HAP-1 (cell line): ENCODE data around the gene ATP6V0B.

Experiments used
- DNase-seq, 2 experiments: peaks; one replicate each; pipeline ENCODE4 v3.0.0-alpha.2; 2016 to 2020; ENCODE audit warnings: low spot score in 2 of 2
- H3K27me3 ChIP-seq: fragments of 250-450 bp; sonication (Bioruptor Pico); 2 replicates; pipeline ENCODE4 v1.5.1; 2020; ENCODE audit warnings: low read depth, mild to moderate bottlenecking, moderate library complexity
- H3K36me3 ChIP-seq: fragments of 250-450 bp; sonication (Bioruptor Pico); replicated peaks from 2 replicates; pipeline ENCODE4 v1.5.1; 2020; ENCODE audit warnings: mild to moderate bottlenecking
- H3K4me1 ChIP-seq: fragments of 250-450 bp; sonication (Bioruptor Pico); 2 replicates; pipeline ENCODE4 v1.5.1; 2020; ENCODE audit warnings: mild to moderate bottlenecking
- H3K4me3 ChIP-seq: fragments of 250-450 bp; sonication (Bioruptor Pico); 2 replicates; pipeline ENCODE4 v1.5.1; 2020; ENCODE audit warnings: mild to moderate bottlenecking, moderate library complexity
- H3K9me3 ChIP-seq: fragments of 250-450 bp; sonication (Bioruptor Pico); 2 replicates; pipeline ENCODE4 v1.5.1; 2020; ENCODE audit warnings: mild to moderate bottlenecking, moderate library complexity
- in situ Hi-C: fragments of 300-500 bp; cut with MboI; formaldehyde crosslinking; loops from 3 replicates; pipeline ENCODE4 v1.14.3; 2020; ENCODE audit warnings: low sequenced_read_pairs, inconsistent platforms, mixed read lengths

Gene ATP6V0B

GRCh38 chr1:43987159-43987902 is 12.6 kb downstream of the ATP6V0B start:
- Histone ChIP-seq H3K9me3 (no peaks in the 10 kb centered on the region), H3K4me3 (no peak overlapping the region), H3K36me3 (peaks cover 22% of the 10 kb centered on the region), H3K27me3 (no peaks in the 10 kb centered on the region), H3K4me1 (peaks cover 11% of the 10 kb centered on the region; the same call in 1 of the 2 replicates)
- in situ Hi-C loops, result no loop called here
- no peak for DNase-seq

GRCh38 chr1:43990271-43991199 is 15.8 kb downstream of the ATP6V0B start:
- DNase-seq, result peak in 1 of 2 experiments; percentile 31
- Histone ChIP-seq H3K4me3 (peak overlapping the region; percentile 56), H3K4me1 (peaks cover 11% of the 10 kb centered on the region; the same call in 1 of the 2 replicates), H3K36me3 (peaks cover 8% of the 10 kb centered on the region), H3K9me3 (no peaks in the 10 kb centered on the region), H3K27me3 (no peaks in the 10 kb centered on the region)
- in situ Hi-C loops, result no loop called here

GRCh38 chr1:43991200-43991475 is 16.4 kb downstream of the ATP6V0B start:
- in situ Hi-C loops, result no loop called here
- H3K4me3 ChIP-seq, result peak overlapping the region; percentile 56

GRCh38 chr1:43991476-43992231 is 16.9 kb downstream of the ATP6V0B start, which contains the start of gene CCDC24:
TSS of gene CCDC24 (plus strand) at chr1:43991599. CDS start at chr1:43991879, 280 bp downstream.
- H3K9me3 ChIP-seq, result no peaks in the 10 kb centered on the region
- H3K4me3 ChIP-seq, result peak within 1 kb of the TSS; percentile 56
- H3K36me3 ChIP-seq, result no peaks in the 10 kb centered on the region
- in situ Hi-C loops, result no loop called here
- no peaks in the 10 kb centered on the region for H3K27me3 ChIP-seq
- H3K4me1 ChIP-seq, result peaks cover 14% of the 10 kb centered on the region; the same call in 1 of the 2 replicates
- peak; percentile 63 to 88 for DNase-seq

More at GRCh38 chr1:43991200-43991475, 16.4 kb downstream of the ATP6V0B start:
- no peak for DNase-seq
- Histone ChIP-seq H3K36me3 (peaks cover 2% of the 10 kb centered on the region), H3K4me1 (peaks cover 11% of the 10 kb centered on the region; the same call in 1 of the 2 replicates), H3K27me3 (no peaks in the 10 kb centered on the region), H3K9me3 (no peaks in the 10 kb centered on the region)

GRCh38 chr1:43992232-43992995 is 17.7 kb downstream of the ATP6V0B start:
- in situ Hi-C loops, result no loop called here
- Histone ChIP-seq H3K4me1 (peaks cover 15% of the 10 kb centered on the region; the same call in 1 of the 2 replicates), H3K9me3 (no peaks in the 10 kb centered on the region), H3K27me3 (no peaks in the 10 kb centered on the region), H3K36me3 (no peaks in the 10 kb centered on the region), H3K4me3 (peak overlapping the region; percentile 56)
- DNase-seq, result peak in 1 of 2 experiments; percentile 13

- Histone ChIP-seq H3K4me3 (no peak overlapping the region), H3K4me1 (peaks cover 15% of the 10 kb centered on the region; the same call in 1 of the 2 replicates), H3K27me3 (no peaks in the 10 kb centered on the region), H3K9me3 (no peaks in the 10 kb centered on the region), H3K36me3 (no peaks in the 10 kb centered on the region)
- no peak for DNase-seq
- in situ Hi-C loops, result no loop called here
Measured at GRCh38 chr1:43993206-43993914, 18.6 kb downstream of the ATP6V0B start.

GRCh38 chr1:43994071-43994470 is 19.3 kb downstream of the ATP6V0B start:
- Histone ChIP-seq H3K27me3 (no peaks in the 10 kb centered on the region), H3K9me3 (no peaks in the 10 kb centered on the region), H3K36me3 (no peaks in the 10 kb centered on the region), H3K4me3 (no peak overlapping the region), H3K4me1 (peaks cover 15% of the 10 kb centered on the region; the same call in 1 of the 2 replicates)
- no peak for DNase-seq
- in situ Hi-C loops, result no loop called here

- H3K36me3 ChIP-seq, result 0 out of 2 replicates have a peak, but pooled peaks cover 2% of the 10 kb centered on the region
- H3K9me3 ChIP-seq, result no peaks in the 10 kb centered on the region
- H3K4me1 ChIP-seq, result peaks cover 15% of the 10 kb centered on the region; the same call in 1 of the 2 replicates
- H3K4me3 ChIP-seq, result no peak overlapping the region
- DNase-seq, result peak; percentile 18 to 63
- in situ Hi-C loops, result no loop called here
- no peaks in the 10 kb centered on the region for H3K27me3 ChIP-seq
Measured at GRCh38 chr1:43994794-43995790, 20.3 kb downstream of the ATP6V0B start.

GRCh38 chr1:43995984-43996732 is 21.4 kb downstream of the ATP6V0B start:
- no peak overlapping the region for H3K4me3 ChIP-seq
- H3K4me1 ChIP-seq, result peaks cover 9% of the 10 kb centered on the region; the same call in 1 of the 2 replicates
- peaks cover 3% of the 10 kb centered on the region; the same call in 1 of the 2 replicates for H3K36me3 ChIP-seq
- peak in 1 of 2 experiments; percentile 59 for DNase-seq
- H3K9me3 ChIP-seq, result no peaks in the 10 kb centered on the region
- no peaks in the 10 kb centered on the region for H3K27me3 ChIP-seq
- in situ Hi-C loops, result no loop called here

GRCh38 chr1:43996733-43997115 is 22.0 kb downstream of the ATP6V0B start:
- H3K4me1 ChIP-seq, result peaks cover 8% of the 10 kb centered on the region; the same call in 1 of the 2 replicates
- peaks cover 5% of the 10 kb centered on the region; the same call in 1 of the 2 replicates for H3K36me3 ChIP-seq
- no peaks in the 10 kb centered on the region for H3K27me3 ChIP-seq
- no peak for DNase-seq
- no peaks in the 10 kb centered on the region for H3K9me3 ChIP-seq
- in situ Hi-C loops, result no loop called here
- no peak overlapping the region for H3K4me3 ChIP-seq
